ENCODE results near the gene IQGAP2.

IQGAP2 gene

GRCh38 chr5:76690037-76690679, 287.1 kb downstream of the IQGAP2 start:
- H3K9ac ChIP-seq (ENCODE audit: low read length) = no peak overlapping the region
- TF ChIP-seq CTCF (IDR thresholded peaks at IDR 0.05; ENCODE audit: insufficient read depth, low read length, poor library complexity, severe bottlenecking) = no peak
- no peak for TF ChIP-seq EZH2phosphoT487 (conservative IDR thresholded peaks at IDR 0.05; ENCODE audit: low read length)
- H3K4me2 ChIP-seq (ENCODE audit: low read depth, low read length, poor library complexity, severe bottlenecking) = no peak overlapping the region
- no peaks in the 10 kb centered on the region for H3K9me3 ChIP-seq (ENCODE audit: insufficient read depth, low read length)
- H4K20me1 ChIP-seq (ENCODE audit: low read depth, low read length) = no peaks in the 10 kb centered on the region
- no peak overlapping the region for H3K27ac ChIP-seq (ENCODE audit: low read depth, low read length)
- H3K79me2 ChIP-seq (ENCODE audit: insufficient read depth, low read length) = no peaks in the 10 kb centered on the region
- no peak overlapping the region for H3K4me3 ChIP-seq (ENCODE audit: insufficient read depth, low read length, poor library complexity, severe bottlenecking)
- H2AFZ ChIP-seq (ENCODE audit: low read depth, low read length, severe bottlenecking) = no peak overlapping the region
- H3K27me3 ChIP-seq (ENCODE audit: low read length) = 0 out of 2 replicates have a peak, but pooled peaks cover 3% of the 10 kb centered on the region
- no peaks in the 10 kb centered on the region for H3F3A ChIP-seq (ENCODE audit: insufficient read depth)
- no peaks in the 10 kb centered on the region for H3K36me3 ChIP-seq (ENCODE audit: low read length)
- no peaks in the 10 kb centered on the region for H3K9me2 ChIP-seq (replicated peaks; ENCODE audit: insufficient read depth, low read length)

GRCh38 chr5:76690704-76691466, 287.8 kb downstream of the IQGAP2 start:
- TF ChIP-seq CTCF (IDR thresholded peaks at IDR 0.05; ENCODE audit: insufficient read depth, low read length, poor library complexity, severe bottlenecking) = no peak
- H3K36me3 ChIP-seq (ENCODE audit: low read length) = no peaks in the 10 kb centered on the region
- no peak overlapping the region for H3K27ac ChIP-seq (ENCODE audit: low read depth, low read length)

GRCh38 chr5:76691467-76692273, 288.6 kb downstream of the IQGAP2 start:
- no peak overlapping the region for H3K27ac ChIP-seq (ENCODE audit: low read depth, low read length)
- no peaks in the 10 kb centered on the region for H3K79me2 ChIP-seq (ENCODE audit: insufficient read depth, low read length)
- no peak overlapping the region for H3K4me3 ChIP-seq (ENCODE audit: insufficient read depth, low read length, poor library complexity, severe bottlenecking)
- no peaks in the 10 kb centered on the region for H3F3A ChIP-seq (ENCODE audit: insufficient read depth)
- H3K9me2 ChIP-seq (replicated peaks; ENCODE audit: insufficient read depth, low read length) = no peaks in the 10 kb centered on the region
- H3K36me3 ChIP-seq (ENCODE audit: low read length) = no peaks in the 10 kb centered on the region
- no peak overlapping the region for H3K9ac ChIP-seq (ENCODE audit: low read length)
- H4K20me1 ChIP-seq (ENCODE audit: low read depth, low read length) = no peaks in the 10 kb centered on the region
- no peak for TF ChIP-seq CTCF (IDR thresholded peaks at IDR 0.05; ENCODE audit: insufficient read depth, low read length, poor library complexity, severe bottlenecking)
- 0 out of 2 replicates have a peak, but pooled peaks cover 3% of the 10 kb centered on the region for H3K27me3 ChIP-seq (ENCODE audit: low read length)
- no peaks in the 10 kb centered on the region for H3K9me3 ChIP-seq (ENCODE audit: insufficient read depth, low read length)
- H3K4me2 ChIP-seq (ENCODE audit: low read depth, low read length, poor library complexity, severe bottlenecking) = no peak overlapping the region
- no peak overlapping the region for H2AFZ ChIP-seq (ENCODE audit: low read depth, low read length, severe bottlenecking)

More at GRCh38 chr5:76690704-76691466, 287.8 kb downstream of the IQGAP2 start:
- Histone ChIP-seq H3K4me3 (ENCODE audit: insufficient read depth, low read length, poor library complexity, severe bottlenecking) (no peak overlapping the region), H3K27me3 (ENCODE audit: low read length) (0 out of 2 replicates have a peak, but pooled peaks cover 3% of the 10 kb centered on the region), H3F3A (ENCODE audit: insufficient read depth) (no peaks in the 10 kb centered on the region), H3K9ac (ENCODE audit: low read length) (no peak overlapping the region), H2AFZ (ENCODE audit: low read depth, low read length, severe bottlenecking) (no peak overlapping the region), H4K20me1 (ENCODE audit: low read depth, low read length) (no peaks in the 10 kb centered on the region), H3K9me3 (ENCODE audit: insufficient read depth, low read length) (no peaks in the 10 kb centered on the region), H3K79me2 (ENCODE audit: insufficient read depth, low read length) (no peaks in the 10 kb centered on the region), H3K9me2 (replicated peaks; ENCODE audit: insufficient read depth, low read length) (no peaks in the 10 kb centered on the region), H3K4me2 (ENCODE audit: low read depth, low read length, poor library complexity, severe bottlenecking) (no peak overlapping the region)

All from SU-DHL-6 (cell line).